Measurements from ENCODE around the gene DEPDC1. TPM values are rescaled to one million over a fixed set of nuclear protein-coding genes. Genes with fewer than 3 reads are reported as not detected.
A peak's percentile ranks its signal among the peaks of the same experiment; 100 is the strongest.

DEPDC1 gene
- total RNA-seq (2021) (49.0 and 74.0 TPM in 2 replicates), Bru-seq, nascent RNA (percentile 91 among the genes with signal in this experiment), BruChase-seq, experiment 1, labeled RNA remaining after a 2-hour chase (percentile 92 among the genes with signal in this experiment), BruChase-seq, experiment 2, labeled RNA remaining after a 6-hour chase (percentile 92 among the genes with signal in this experiment)
- long read RNA-seq, full-length matches to known transcripts, result 60 of 90 reads
- long read RNA-seq, partial matches to known transcripts, result 8 of 90 reads
- long read RNA-seq, other reads (novel, unspliced or antisense), result 22 of 90 reads

DNA sequence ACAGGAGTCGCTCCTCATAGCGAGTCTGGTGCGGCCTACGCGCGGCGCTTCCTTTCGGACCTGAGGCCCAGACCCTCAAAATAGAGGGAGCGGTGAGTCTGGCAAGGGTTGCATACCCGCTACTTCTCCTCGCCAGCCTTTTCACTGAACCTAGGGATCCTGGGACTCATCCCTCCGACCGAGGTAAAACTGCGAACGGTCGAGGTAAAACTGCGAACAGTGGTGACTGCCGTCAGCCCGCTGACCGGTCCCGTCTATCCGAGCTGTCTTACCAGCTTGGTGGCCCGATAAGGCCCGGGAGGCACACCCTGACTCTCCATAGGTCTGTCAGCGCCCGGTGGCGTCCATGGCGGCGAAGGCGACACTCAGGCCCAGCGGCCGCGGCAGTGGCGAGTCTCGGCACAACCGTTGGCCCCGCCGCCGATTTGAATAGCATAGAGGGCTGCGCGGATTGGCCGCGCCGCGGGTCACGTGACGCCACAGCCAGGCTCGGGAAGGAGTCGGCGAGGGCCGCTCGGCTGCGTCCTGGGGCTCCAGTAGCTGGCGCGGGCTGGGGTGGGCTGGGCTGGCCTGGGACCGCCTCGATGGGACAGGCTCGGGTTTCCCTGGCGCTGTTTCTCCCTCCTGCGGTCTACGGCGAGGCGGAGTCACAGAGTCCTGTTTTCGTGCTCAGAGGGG, at the start of gene DEPDC1:
DEPDC1 (minus strand) TSS at position 403 of the 678 bp plus-strand sequence; CDS start at position 320, 83 bp downstream.
- intact Hi-C loops (cut with micrococcal nuclease; ENCODE audit: unreplicated experiment), result no loop called here
- peaks cover 9% of the 10 kb centered on the region; the same call in 1 of the 2 replicates for H3K36me3 ChIP-seq (ENCODE audit: low read depth)
- H3K79me2 ChIP-seq (ENCODE audit: low read depth), result peaks cover 49% of the 10 kb centered on the region
- H3K27ac ChIP-seq, result peak within 1 kb of the TSS; percentile 39
- TSS peak; percentile 77 for BruUV-seq (replicated peaks)
- peak within 1 kb of the TSS; percentile 90 for H3K4me3 ChIP-seq
- H3K9me3 ChIP-seq (ENCODE audit: insufficient read depth, low read depth), result no peaks in the 10 kb centered on the region
- POLR2A ChIA-PET (ENCODE audit: unreplicated experiment), result interaction anchor here (0.6 to 0.7 kb wide), 3 partner anchors 8 to 298 kb away, joined by 3 to 6 read pairs (median 5); no protein-coding TSS in a partner anchor
- peak; percentile 93 to 97 for DNase-seq
- no peaks in the 10 kb centered on the region for H3K9me2 ChIP-seq (ENCODE audit: insufficient read depth)
- H3K4me2 ChIP-seq, result peak within 1 kb of the TSS; percentile 93
- TF ChIP-seq, protein P1, sequence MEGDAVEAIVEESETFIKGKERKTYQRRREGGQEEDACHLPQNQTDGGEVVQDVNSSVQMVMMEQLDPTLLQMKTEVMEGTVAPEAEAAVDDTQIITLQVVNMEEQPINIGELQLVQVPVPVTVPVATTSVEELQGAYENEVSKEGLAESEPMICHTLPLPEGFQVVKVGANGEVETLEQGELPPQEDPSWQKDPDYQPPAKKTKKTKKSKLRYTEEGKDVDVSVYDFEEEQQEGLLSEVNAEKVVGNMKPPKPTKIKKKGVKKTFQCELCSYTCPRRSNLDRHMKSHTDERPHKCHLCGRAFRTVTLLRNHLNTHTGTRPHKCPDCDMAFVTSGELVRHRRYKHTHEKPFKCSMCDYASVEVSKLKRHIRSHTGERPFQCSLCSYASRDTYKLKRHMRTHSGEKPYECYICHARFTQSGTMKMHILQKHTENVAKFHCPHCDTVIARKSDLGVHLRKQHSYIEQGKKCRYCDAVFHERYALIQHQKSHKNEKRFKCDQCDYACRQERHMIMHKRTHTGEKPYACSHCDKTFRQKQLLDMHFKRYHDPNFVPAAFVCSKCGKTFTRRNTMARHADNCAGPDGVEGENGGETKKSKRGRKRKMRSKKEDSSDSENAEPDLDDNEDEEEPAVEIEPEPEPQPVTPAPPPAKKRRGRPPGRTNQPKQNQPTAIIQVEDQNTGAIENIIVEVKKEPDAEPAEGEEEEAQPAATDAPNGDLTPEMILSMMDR (conservative IDR thresholded peaks at IDR 0.05), result no peak
- no peak for TF ChIP-seq EZH2 (IDR thresholded peaks at IDR 0.05; ENCODE audit: low read depth)
- H3K4me1 ChIP-seq (replicated peaks; ENCODE audit: insufficient read depth), result peaks cover 20% of the 10 kb centered on the region
- H3K27me3 ChIP-seq (ENCODE audit: insufficient read depth, low read depth), result no peaks in the 10 kb centered on the region
- no peaks in the 10 kb centered on the region for H4K20me1 ChIP-seq (ENCODE audit: insufficient read depth)
- H2AFZ ChIP-seq, result peak within 1 kb of the TSS; percentile 99
- no peaks in the 10 kb centered on the region for H3F3A ChIP-seq (ENCODE audit: insufficient read depth, low read depth)
- CTCF ChIA-PET, result interaction anchor here (0.5 to 0.6 kb wide), 2 partner anchors 9 to 940 kb away, joined by 3 to 5 read pairs; no protein-coding TSS in a partner anchor

DNA sequence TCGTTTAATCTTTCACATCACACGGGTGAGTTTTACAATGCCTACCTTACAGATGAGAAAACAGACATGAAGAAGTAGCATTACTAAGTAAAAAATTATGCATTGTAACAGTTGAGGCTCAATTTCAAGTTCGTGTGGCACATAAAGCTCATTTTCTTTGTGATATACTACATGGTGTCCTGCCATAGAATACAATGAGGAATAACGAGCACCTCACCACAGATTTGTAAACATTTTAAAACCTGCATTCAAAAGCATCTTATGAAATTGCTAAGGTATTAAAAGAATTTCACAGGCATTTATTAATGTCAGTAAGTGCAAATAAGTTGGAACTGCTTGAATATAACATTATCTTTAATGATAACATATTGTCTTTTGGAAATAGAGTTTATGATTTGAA, 47.8 kb upstream of the DEPDC1 start:
- TF ChIP-seq EZH2 (IDR thresholded peaks at IDR 0.05; ENCODE audit: low read depth), result no peak
- TF ChIP-seq, protein P1 (conservative IDR thresholded peaks at IDR 0.05), result no peak
- Histone ChIP-seq H3K4me3 (no peak overlapping the region), H3F3A (ENCODE audit: insufficient read depth, low read depth) (no peaks in the 10 kb centered on the region), H3K27ac (no peak overlapping the region), H3K79me2 (ENCODE audit: low read depth) (no peaks in the 10 kb centered on the region), H4K20me1 (ENCODE audit: insufficient read depth) (no peaks in the 10 kb centered on the region), H3K4me1 (replicated peaks; ENCODE audit: insufficient read depth) (no peaks in the 10 kb centered on the region), H3K27me3 (ENCODE audit: insufficient read depth, low read depth) (no peaks in the 10 kb centered on the region), H3K4me2 (no peak overlapping the region), H3K36me3 (ENCODE audit: low read depth) (no peaks in the 10 kb centered on the region), H3K9me2 (ENCODE audit: insufficient read depth) (no peaks in the 10 kb centered on the region), H3K9me3 (ENCODE audit: insufficient read depth, low read depth) (no peaks in the 10 kb centered on the region), H2AFZ (no peak overlapping the region)
- DNase-seq, result no peak
- intact Hi-C loops (cut with micrococcal nuclease; ENCODE audit: unreplicated experiment), result no loop called here
- ChIA-PET POLR2A (ENCODE audit: unreplicated experiment) (no interaction called here), CTCF (no interaction called here)
- no TSS peak for BruUV-seq (replicated peaks)

GRCh38 chr1:68542586-68542985, 45.7 kb upstream of the DEPDC1 start:
- no peaks in the 10 kb centered on the region for H3K27me3 ChIP-seq (ENCODE audit: insufficient read depth, low read depth)
- CTCF ChIA-PET, result no interaction called here
- H3K27ac ChIP-seq, result no peak overlapping the region
- H3K9me3 ChIP-seq (ENCODE audit: insufficient read depth, low read depth), result no peaks in the 10 kb centered on the region
- intact Hi-C loops (cut with micrococcal nuclease; ENCODE audit: unreplicated experiment), result no loop called here
- 0 out of 2 replicates have a peak overlapping the region, but pooled peaks have one; percentile 30 for H2AFZ ChIP-seq
- H3K9me2 ChIP-seq (ENCODE audit: insufficient read depth), result no peaks in the 10 kb centered on the region
- H3F3A ChIP-seq (ENCODE audit: insufficient read depth, low read depth), result no peaks in the 10 kb centered on the region
- H3K4me2 ChIP-seq, result no peak overlapping the region
- H3K4me3 ChIP-seq, result no peak overlapping the region
- POLR2A ChIA-PET (ENCODE audit: unreplicated experiment), result no interaction called here
- no peaks in the 10 kb centered on the region for H4K20me1 ChIP-seq (ENCODE audit: insufficient read depth)
- no TSS peak for BruUV-seq (replicated peaks)
- no peaks in the 10 kb centered on the region for H3K79me2 ChIP-seq (ENCODE audit: low read depth)
- no peak for DNase-seq
- TF ChIP-seq, protein P1 (conservative IDR thresholded peaks at IDR 0.05), result no peak
- no peak for TF ChIP-seq EZH2 (IDR thresholded peaks at IDR 0.05; ENCODE audit: low read depth)
- H3K36me3 ChIP-seq (ENCODE audit: low read depth), result no peaks in the 10 kb centered on the region
- H3K4me1 ChIP-seq (replicated peaks; ENCODE audit: insufficient read depth), result no peaks in the 10 kb centered on the region
